GM12872 (cell line): ENCODE measurements around the gene ATP6V0E1.

Experiments used
- CTCF ChIP-seq: IDR thresholded peaks from 3 replicates; pipeline ENCODE4 v1.5.1; 2011; ENCODE audit warnings: low read depth, mild to moderate bottlenecking, low read length, moderate library complexity; ENCODE audit not compliant: insufficient read depth

ATP6V0E1 gene

GRCh38 chr5:172942556-172942955 is 41.0 kb upstream of the ATP6V0E1 start:
- TF ChIP-seq CTCF = no peak

DNA sequence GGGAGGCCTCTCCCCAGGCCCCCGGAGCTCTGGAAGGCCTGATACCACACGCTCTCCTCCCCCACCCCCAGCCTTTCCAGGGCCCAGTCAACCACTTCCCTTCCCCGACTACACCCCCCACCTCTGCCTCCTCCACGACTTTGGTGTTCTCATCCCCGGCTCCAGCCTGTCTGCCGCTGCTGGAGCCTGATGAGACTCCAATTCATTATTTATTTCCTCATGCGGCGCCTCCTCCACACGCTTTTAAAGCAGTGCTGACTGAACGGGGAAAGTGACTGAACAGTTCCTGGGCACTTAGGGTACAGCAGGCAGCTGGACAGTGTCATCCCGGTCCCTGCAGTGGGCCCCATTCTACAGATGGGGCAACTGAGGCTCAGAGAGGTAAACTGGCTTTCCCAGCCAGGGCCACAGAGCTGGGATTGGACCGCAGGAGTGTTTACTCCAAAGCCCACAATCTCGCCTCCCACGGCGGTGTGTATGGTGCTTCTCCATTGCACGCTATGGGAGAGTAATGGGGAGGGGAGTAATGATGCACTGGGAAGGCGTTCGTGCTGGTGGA is 40.2 kb upstream of the ATP6V0E1 start:
- no peak for TF ChIP-seq CTCF

- TF ChIP-seq CTCF = no peak
Measured at GRCh38 chr5:172943906-172944305, 39.7 kb upstream of the ATP6V0E1 start.

DNA sequence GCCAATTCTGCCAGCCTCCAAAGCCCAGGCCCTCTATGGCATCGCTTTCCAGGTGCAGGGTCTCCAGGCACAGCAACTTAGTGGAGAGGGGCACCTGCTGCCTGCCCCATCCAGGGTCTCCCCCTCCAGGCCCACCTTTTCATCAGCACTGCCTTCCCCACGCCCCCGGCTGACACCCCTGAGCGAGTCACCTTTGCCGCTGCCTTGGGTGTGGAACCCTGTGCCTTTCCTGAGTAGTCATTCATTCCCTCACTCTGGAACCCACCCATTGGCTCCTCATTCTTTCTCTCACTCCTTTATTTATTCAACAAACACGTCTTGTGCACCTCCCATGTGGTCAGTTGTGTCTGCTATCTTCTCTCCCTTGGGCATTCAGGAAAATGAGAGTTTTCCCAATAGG is 38.8 kb upstream of the ATP6V0E1 start:
- no peak for TF ChIP-seq CTCF

GRCh38 chr5:172945151-172945550 is 38.4 kb upstream of the ATP6V0E1 start:
- no peak for TF ChIP-seq CTCF

DNA sequence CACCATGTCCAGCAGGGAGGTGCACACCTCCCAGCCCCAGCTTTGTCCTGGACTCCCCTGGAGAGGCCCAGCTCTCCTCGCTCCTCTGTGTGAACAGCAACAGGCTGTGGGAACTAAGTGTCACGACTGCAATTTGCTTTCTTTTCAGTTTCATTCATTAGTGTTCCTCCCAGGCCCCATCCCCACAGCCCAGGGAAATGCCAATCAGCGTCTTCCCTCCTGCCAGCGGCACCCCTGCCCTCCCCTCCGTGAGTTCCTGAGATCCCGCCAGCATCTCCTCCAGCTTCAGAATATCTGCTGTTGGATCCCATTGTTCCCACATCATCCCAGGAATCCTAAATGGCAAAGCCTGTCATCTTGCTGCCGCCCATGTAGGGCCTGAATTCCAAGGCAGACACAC is 37.4 kb upstream of the ATP6V0E1 start:
- no peak for TF ChIP-seq CTCF

GRCh38 chr5:172949426-172949825 is 34.1 kb upstream of the ATP6V0E1 start:
- TF ChIP-seq CTCF = no peak
